ENCODE data around the gene C19orf25. TPM values are rescaled to one million over a fixed set of nuclear protein-coding genes. Genes with fewer than 3 reads are reported as not detected.
A peak's percentile ranks its signal among the peaks of the same experiment; 100 is the strongest.

The C19orf25 gene
- total and polyA plus RNA-seq, 9 of the 15 experiments (the other 6 are each of a cell fraction or from before 2014, with no cell fraction given) = 0.79 to 96.0 (median 36.1) TPM

- intact Hi-C loops (cut with micrococcal nuclease) (loop anchor here (10.0 kb wide), 1 partner anchor 166 kb away; the partner anchor contains the start of gene FAM174C), in situ Hi-C loops (cut with MboI) (no loop called here)
- 88% methylated on average over 9 of the region's 9 CpGs for WGBS (ENCODE audit: insufficient coverage, low coverage, missing lambda C conversion rate)
- ATAC-seq = no peak
- Histone ChIP-seq H3K36me3 (ENCODE audit: control insufficient read depth, insufficient read depth, low read length) (peaks cover 38% of the 10 kb centered on the region), H2AFZ (ENCODE audit: low read depth, low read length) (no peak overlapping the region), H3K9ac (ENCODE audit: insufficient read depth in 1 of 2, low read depth in 2 of 2, low read length in 2 of 2) (peak overlapping the region in 1 of 2 experiments; percentile 100; a peak in 3 of 4 replicates), H3K9me1 (ENCODE audit: control insufficient read depth, insufficient read depth, low read length) (no peaks in the 10 kb centered on the region), H3K27me3 (ENCODE audit: control insufficient read depth in 2 of 2, insufficient read depth in 2 of 2, low read length in 2 of 2) (no peaks in the 10 kb centered on the region), H3K79me2 (ENCODE audit: control insufficient read depth, insufficient read depth, low read length) (peaks cover 46% of the 10 kb centered on the region), H3K4me2 (ENCODE audit: insufficient read depth, low read length) (peak overlapping the region; percentile 97), H4K20me1 (replicated peaks; ENCODE audit: control insufficient read depth, insufficient read depth, low read length) (peaks cover 29% of the 10 kb centered on the region), H3K4me1 (replicated peaks in 1 of 2; ENCODE audit: control insufficient read depth in 2 of 2, insufficient read depth in 2 of 2, low read length in 2 of 2) (peaks cover 45 to 91% of the 10 kb centered on the region in 2 experiments), H3K27ac (ENCODE audit: extremely low read depth, low read depth, low read length) (peak overlapping the region; percentile 38; the same call in 1 of the 3 replicates), H3K4me3 (peak overlapping the region; percentile 70; the same call in 1 of the 2 replicates), H3K9me3 (replicated peaks; ENCODE audit: control insufficient read depth, insufficient read depth, low read depth, low read length) (no peaks in the 10 kb centered on the region)
- DNase-seq (ENCODE audit: extremely low read depth in 1 of 4, low spot score in 3 of 4) = no peak
- POLR2A ChIA-PET = interaction anchor here (0.5 to 1.8 kb wide), 11 partner anchors 10 to 298 kb away, joined by 3 to 7 read pairs (median 3); partner anchors contain the start of gene CIRBP
- no TSS peak for BruUV-seq (replicated peaks)
- CTCF ChIA-PET (ENCODE audit: low intra/inter-chr PET ratio) = no interaction called here
- FAIRE-seq = no peak
- TF ChIP-seq POLR2AphosphoS2 (IDR thresholded peaks at IDR 0.05; ENCODE audit: low read length) = 0 out of 2 replicates have a peak, but pooled peaks have one; percentile 38
- no peak for TF ChIP-seq ZNF584 (CRISPR knock-in tag; IDR thresholded peaks at IDR 0.05; ENCODE audit: low read depth)
- no peak for TF ChIP-seq SRSF7 (optimal IDR thresholded peaks at IDR 0.05; ENCODE audit: low read depth, low read length)
- TF ChIP-seq HMGXB4 (CRISPR knock-in tag; IDR thresholded peaks at IDR 0.05) = no peak
- peak; percentile 64 for TF ChIP-seq POLR2G (IDR thresholded peaks at IDR 0.05; ENCODE audit: low read depth, low read length)
- 0 out of 2 replicates have a peak, but pooled peaks have one; percentile 23 for TF ChIP-seq IRF2 (CRISPR knock-in tag; IDR thresholded peaks at IDR 0.05)
- TF ChIP-seq FOXA3 (CRISPR knock-in tag; conservative IDR thresholded peaks at IDR 0.05 in 1 of 2, IDR thresholded peaks at IDR 0.05 in 1 of 2) = no peak
- TF ChIP-seq ZNF436 (CRISPR knock-in tag; IDR thresholded peaks at IDR 0.05) = no peak
- no peak for TF ChIP-seq NCOR1 (IDR thresholded peaks at IDR 0.05)
- no peak for TF ChIP-seq CEBPZ (IDR thresholded peaks at IDR 0.05; ENCODE audit: borderline replicate concordance, low read depth, low read length)
- TF ChIP-seq ZBTB34 (CRISPR knock-in tag; IDR thresholded peaks at IDR 0.05) = no peak
- no peak for TF ChIP-seq ZNF699 (CRISPR knock-in tag; IDR thresholded peaks at IDR 0.05; ENCODE audit: insufficient replicate concordance)
- TF ChIP-seq SMC3 (conservative IDR thresholded peaks at IDR 0.05; ENCODE audit: insufficient read depth, low read depth, low read length) = no peak
- no peak for TF ChIP-seq STAG1 (CRISPR knock-in tag; IDR thresholded peaks at IDR 0.05; ENCODE audit: borderline replicate concordance)
- no peak for TF ChIP-seq ZNF197 (CRISPR knock-in tag; IDR thresholded peaks at IDR 0.05; ENCODE audit: low read depth)
These were observed 38.0 kb downstream of the C19orf25 start for GRCh38 chr19:1441022-1441426.

All from K562 (cell line).